ENCODE results near the gene GPC1. TPM values are rescaled to one million over a fixed set of nuclear protein-coding genes. Genes with fewer than 3 reads are reported as not detected.
"Not testable (repeated sequence)": the region's sequence is repeated elsewhere in the genome, so short reads cannot be mapped to it uniquely, and the experiment has no call there.

Gene GPC1
- 100 to 1,000 TPM; 161 to 287 (median 185) TPM for total RNA-seq
- 100 to 1,000 TPM; 104 to 156 TPM for polyA plus RNA-seq
- long read RNA-seq, donor 1, transcript GPC1-201 (9 exons, 3,713 nt) = major isoform, 282 of 445 reads
- long read RNA-seq, donor 1, partial matches to known transcripts = 44 of 445 reads
- long read RNA-seq, donor 1, other reads (novel, unspliced or antisense) = 119 of 445 reads
- long read RNA-seq, donor 2, transcript GPC1-201 (9 exons, 3,713 nt) = major isoform, 295 of 455 reads
- long read RNA-seq, donor 2, partial matches to known transcripts = 142 of 455 reads
- long read RNA-seq, donor 2, other reads (novel, unspliced or antisense) = 18 of 455 reads
- long read RNA-seq, donor 3, transcript GPC1-201 (9 exons, 3,713 nt) = major isoform, 19 of 180 reads
- long read RNA-seq, donor 3, partial matches to known transcripts = 159 of 180 reads
- long read RNA-seq, donor 3, other reads (novel, unspliced or antisense) = 2 of 180 reads

GRCh38 chr2:240435457-240435947 is at the start of gene GPC1:
Gene GPC1 (plus strand): TSS chr2:240435663. CDS start chr2:240435919, 256 bp downstream.
- ATAC-seq = peak; percentile 18 to 83 (median 51)
- DNase-seq = peak; percentile 58 to 78
- H3K36me3 ChIP-seq = no peaks in the 10 kb centered on the region
- H3K27ac ChIP-seq = peak within 1 kb of the TSS; percentile 69 to 97 (median 93)
- peak within 1 kb of the TSS; percentile 44 to 84 (median 70) for H3K4me3 ChIP-seq
- H3K27me3 ChIP-seq = peaks cover 0 to 53% (median 27%) of the 10 kb centered on the region in 7 donors
- intact Hi-C loops (cut with DNase I) = loop anchor here in 7 of 10 donors (2.0 to 10.0 kb wide), 8 partner anchors 61 to 283 kb away; no protein-coding TSS in a partner anchor
- no peak for TF ChIP-seq CTCF (IDR thresholded peaks at IDR 0.05)
- 0% methylated on average over 41 to 60 of the region's 77 CpGs for WGBS, 2 donors
- H3K9me3 ChIP-seq = no peaks in the 10 kb centered on the region
- H3K4me1 ChIP-seq = peaks cover 9 to 47% (median 34%) of the 10 kb centered on the region in 9 donors

GRCh38 chr2:240386326-240386725 is 49.1 kb upstream of the GPC1 start:
- intact Hi-C loops (cut with DNase I) = no loop called here
- no peak for ATAC-seq
- no peak for DNase-seq

GRCh38 chr2:240386743-240387142 is 48.7 kb upstream of the GPC1 start:
- H3K27me3 ChIP-seq; ATAC-seq; H3K27ac ChIP-seq; H3K36me3 ChIP-seq; intact Hi-C loops (cut with DNase I); H3K4me3 ChIP-seq; H3K9me3 ChIP-seq; DNase-seq: not testable (repeated sequence)
- peaks cover 0 to 13% (median 9%) of the 10 kb centered on the region in 9 donors for H3K4me1 ChIP-seq
- WGBS, 2 donors = 90 to 94% methylated on average over 4 of the region's 4 CpGs

More at GRCh38 chr2:240386326-240386725, 49.1 kb upstream of the GPC1 start:
- Histone ChIP-seq H3K9me3 (no peaks in the 10 kb centered on the region), H3K4me3 (no peak overlapping the region), H3K36me3 (no peaks in the 10 kb centered on the region), H3K4me1 (peaks cover 0 to 13% (median 9%) of the 10 kb centered on the region in 9 donors), H3K27me3 (no peaks in the 10 kb centered on the region), H3K27ac (no peak overlapping the region)
- TF ChIP-seq CTCF (IDR thresholded peaks at IDR 0.05) = no peak
- 68 to 82% methylated on average over 12 of the region's 12 CpGs for WGBS, 2 donors

GRCh38 chr2:240387325-240387668 is 48.2 kb upstream of the GPC1 start:
- Histone ChIP-seq H3K4me1 (peaks cover 0 to 13% (median 9%) of the 10 kb centered on the region in 9 donors), H3K27ac (no peak overlapping the region), H3K9me3 (no peaks in the 10 kb centered on the region), H3K4me3 (no peak overlapping the region), H3K27me3 (no peaks in the 10 kb centered on the region), H3K36me3 (no peaks in the 10 kb centered on the region)
- TF ChIP-seq CTCF (IDR thresholded peaks at IDR 0.05) = no peak
- 52 to 64% methylated on average over 9 of the region's 9 CpGs for WGBS, 2 donors
- ATAC-seq (no peak), DNase-seq (no peak)
- intact Hi-C loops (cut with DNase I) = no loop called here

All from heart right ventricle (tissue), 16 donors.